SK-N-SH treated with all-trans-retinoic acid at 6 μM for 48 hours (cell line): ENCODE results near the gene SOHLH1.

Experiments used
- ATAC-seq: fragments of 200-7000 bp; cut with Tn5 transposase; 3 replicates; pipeline ENCODE4 v1.9.1; 2020; ENCODE audit warnings: mild to moderate bottlenecking, moderate library complexity
- ARNTL ChIP-seq: fragments of 450-650 bp; formaldehyde crosslinking; IDR thresholded peaks from 2 replicates; pipeline ENCODE4 v1.5.0; 2020; ENCODE audit warnings: low read depth, mild to moderate bottlenecking, moderate library complexity, borderline replicate concordance
- BACH2 ChIP-seq: fragments of 250-450 bp; sonication (Bioruptor Pico); IDR thresholded peaks from 2 replicates; pipeline ENCODE4 v1.9.0; 2021; ENCODE audit warnings: mild to moderate bottlenecking, borderline replicate concordance
- CSDC2 ChIP-seq: fragments of 250-450 bp; sonication (Bioruptor Pico); IDR thresholded peaks from 2 replicates; pipeline ENCODE4 v1.5.0; 2020; ENCODE audit warnings: mild to moderate bottlenecking, moderate library complexity
- ESRRG ChIP-seq: fragments of 250-450 bp; sonication (Bioruptor Pico); IDR thresholded peaks from 2 replicates; pipeline ENCODE4 v1.6.1; 2021; ENCODE audit warnings: mild to moderate bottlenecking
- GLIS3 ChIP-seq: fragments of 250-450 bp; sonication (Bioruptor Pico); IDR thresholded peaks from 2 replicates; pipeline ENCODE4 v1.5.0; 2020; ENCODE audit warnings: mild to moderate bottlenecking, moderate library complexity
- ISL1 ChIP-seq: fragments of 250-450 bp; sonication (Bioruptor Pico); IDR thresholded peaks from 2 replicates; pipeline ENCODE4 v2.1.2; 2022; ENCODE audit warnings: mild to moderate bottlenecking, moderate library complexity
- OSR1 ChIP-seq: fragments of 250-450 bp; sonication (Bioruptor Pico); IDR thresholded peaks from 2 replicates; pipeline ENCODE4 v1.8.0; 2022; ENCODE audit warnings: moderate library complexity, mild to moderate bottlenecking, inconsistent platforms
- RARB ChIP-seq: fragments of 250-450 bp; sonication (Bioruptor Pico); IDR thresholded peaks from 2 replicates; pipeline ENCODE4 v1.8.0; 2021; ENCODE audit warnings: mild to moderate bottlenecking, moderate library complexity
- SNAI2 ChIP-seq: fragments of 250-450 bp; sonication (Bioruptor Pico); IDR thresholded peaks from 2 replicates; pipeline ENCODE4 v1.5.0; 2020; ENCODE audit warnings: mild to moderate bottlenecking, moderate library complexity
- TCF4 ChIP-seq: fragments of 250-450 bp; sonication (Bioruptor Pico); IDR thresholded peaks from 2 replicates; pipeline ENCODE4 v1.8.0; 2021; ENCODE audit warnings: mild to moderate bottlenecking, moderate library complexity, borderline replicate concordance
- TOX ChIP-seq: fragments of 250-450 bp; sonication (Bioruptor Pico); IDR thresholded peaks from 2 replicates; pipeline ENCODE4 v1.8.0; 2021; ENCODE audit warnings: mild to moderate bottlenecking, moderate library complexity, borderline replicate concordance
- ZFP3 ChIP-seq: fragments of 250-450 bp; sonication (Bioruptor Pico); IDR thresholded peaks from 2 replicates; pipeline ENCODE4 v1.5.0; 2020; ENCODE audit warnings: mild to moderate bottlenecking, moderate library complexity
- ZFP30 ChIP-seq: fragments of 450-650 bp; formaldehyde crosslinking; IDR thresholded peaks from 2 replicates; pipeline ENCODE4 v1.5.0; 2022; ENCODE audit warnings: mild to moderate bottlenecking, moderate library complexity
- ZNF565 ChIP-seq: fragments of 450-650 bp; formaldehyde crosslinking; conservative IDR thresholded peaks from 2 replicates; pipeline ENCODE4 v1.5.0; 2020; ENCODE audit warnings: low read depth, mild to moderate bottlenecking, moderate library complexity
- ZNF70 ChIP-seq: fragments of 450-650 bp; formaldehyde crosslinking; IDR thresholded peaks from 2 replicates; pipeline ENCODE4 v1.5.0; 2020; ENCODE audit warnings: mild to moderate bottlenecking, moderate library complexity
- ZNF8 ChIP-seq: fragments of 450-650 bp; formaldehyde crosslinking; IDR thresholded peaks from 2 replicates; pipeline ENCODE4 v1.5.0; 2020; ENCODE audit warnings: mild to moderate bottlenecking, moderate library complexity
- TF ChIP-seq, protein P1 (sequence below): fragments of 250-450 bp; sonication (Bioruptor Pico); IDR thresholded peaks from 2 replicates; pipeline ENCODE4 v1.8.0; 2020; ENCODE audit warnings: mild to moderate bottlenecking, moderate library complexity, borderline replicate concordance
- TF ChIP-seq, protein P2 (sequence below): fragments of 250-450 bp; sonication (Bioruptor Pico); IDR thresholded peaks from 2 replicates; pipeline ENCODE4 v1.8.0; 2021; ENCODE audit warnings: low read depth, mild to moderate bottlenecking, moderate library complexity, borderline replicate concordance
- TF ChIP-seq, protein P3 (sequence below): fragments of 250-450 bp; sonication (Bioruptor Pico); IDR thresholded peaks from 2 replicates; pipeline ENCODE4 v1.5.1; 2020; ENCODE audit warnings: low read depth, mild to moderate bottlenecking, moderate library complexity
- TF ChIP-seq, protein P4 (sequence below): fragments of 250-450 bp; sonication (Bioruptor Pico); IDR thresholded peaks from 2 replicates; pipeline ENCODE4 v1.5.1; 2021; ENCODE audit warnings: mild to moderate bottlenecking, moderate library complexity

SOHLH1 gene

DNA sequence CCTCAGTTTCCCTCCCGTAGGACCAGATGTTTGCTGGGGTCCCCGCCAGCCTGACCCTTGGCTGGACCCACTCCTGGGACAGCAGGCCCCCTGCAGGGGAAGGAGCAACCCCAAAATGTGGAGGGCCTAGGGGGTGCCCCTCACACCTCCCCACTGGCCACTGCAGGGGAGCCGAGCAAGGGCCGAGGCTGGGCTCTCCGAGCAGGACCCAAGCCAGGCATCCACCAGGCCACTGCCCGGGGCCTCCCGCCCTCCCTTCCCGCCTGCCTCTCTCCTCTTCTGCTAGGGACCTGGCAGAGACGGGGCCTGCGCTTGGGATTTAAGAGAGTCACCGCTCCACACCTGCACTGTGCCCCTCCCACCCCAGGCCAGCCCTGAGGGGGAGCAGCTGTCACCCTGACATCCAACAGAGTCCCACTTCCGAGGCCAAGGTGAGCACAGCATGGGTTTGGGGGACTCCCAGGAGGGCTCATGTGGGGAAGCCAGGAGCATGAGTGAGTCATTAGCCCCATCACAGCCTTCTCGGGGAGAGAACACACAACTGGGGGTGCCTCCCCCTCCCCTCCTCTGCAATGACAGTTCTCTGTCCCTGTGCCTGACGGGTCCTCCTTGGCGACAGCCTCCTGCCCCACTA lies 15.8 kb downstream of the SOHLH1 start:
- TF ChIP-seq OSR1 (no peak), BACH2 (CRISPR knock-in tag) (no peak)
- TF ChIP-seq, protein P1, sequence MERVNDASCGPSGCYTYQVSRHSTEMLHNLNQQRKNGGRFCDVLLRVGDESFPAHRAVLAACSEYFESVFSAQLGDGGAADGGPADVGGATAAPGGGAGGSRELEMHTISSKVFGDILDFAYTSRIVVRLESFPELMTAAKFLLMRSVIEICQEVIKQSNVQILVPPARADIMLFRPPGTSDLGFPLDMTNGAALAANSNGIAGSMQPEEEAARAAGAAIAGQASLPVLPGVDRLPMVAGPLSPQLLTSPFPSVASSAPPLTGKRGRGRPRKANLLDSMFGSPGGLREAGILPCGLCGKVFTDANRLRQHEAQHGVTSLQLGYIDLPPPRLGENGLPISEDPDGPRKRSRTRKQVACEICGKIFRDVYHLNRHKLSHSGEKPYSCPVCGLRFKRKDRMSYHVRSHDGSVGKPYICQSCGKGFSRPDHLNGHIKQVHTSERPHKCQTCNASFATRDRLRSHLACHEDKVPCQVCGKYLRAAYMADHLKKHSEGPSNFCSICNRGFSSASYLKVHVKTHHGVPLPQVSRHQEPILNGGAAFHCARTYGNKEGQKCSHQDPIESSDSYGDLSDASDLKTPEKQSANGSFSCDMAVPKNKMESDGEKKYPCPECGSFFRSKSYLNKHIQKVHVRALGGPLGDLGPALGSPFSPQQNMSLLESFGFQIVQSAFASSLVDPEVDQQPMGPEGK: no peak
- TF ChIP-seq, all 23 proteins: peak for 0
- ATAC-seq: no peak

DNA sequence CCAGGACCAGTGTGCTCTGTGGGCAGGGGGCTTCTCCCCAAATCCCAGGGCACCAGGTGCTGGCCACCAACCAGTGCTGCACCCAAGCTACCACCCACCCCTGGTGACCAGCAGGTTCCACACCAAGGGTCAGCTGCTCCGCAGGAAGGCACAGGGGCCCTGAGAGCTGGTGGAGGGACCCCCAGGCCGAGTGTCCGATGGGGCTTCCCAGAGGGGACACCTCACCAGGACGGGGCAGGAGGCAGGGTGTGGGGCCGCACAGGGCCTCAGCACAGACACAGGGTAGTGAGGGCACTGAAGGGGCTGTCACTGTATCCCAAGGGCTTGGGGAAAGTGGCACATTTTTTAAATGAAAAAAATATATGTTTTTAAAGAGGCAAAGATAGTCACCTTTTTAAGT lies 18.1 kb downstream of the SOHLH1 start:
- no peak for ATAC-seq
- TF ChIP-seq ZNF8 (CRISPR knock-in tag): no peak
- no peak for TF ChIP-seq GLIS3 (CRISPR knock-in tag)
- TF ChIP-seq, protein P2, sequence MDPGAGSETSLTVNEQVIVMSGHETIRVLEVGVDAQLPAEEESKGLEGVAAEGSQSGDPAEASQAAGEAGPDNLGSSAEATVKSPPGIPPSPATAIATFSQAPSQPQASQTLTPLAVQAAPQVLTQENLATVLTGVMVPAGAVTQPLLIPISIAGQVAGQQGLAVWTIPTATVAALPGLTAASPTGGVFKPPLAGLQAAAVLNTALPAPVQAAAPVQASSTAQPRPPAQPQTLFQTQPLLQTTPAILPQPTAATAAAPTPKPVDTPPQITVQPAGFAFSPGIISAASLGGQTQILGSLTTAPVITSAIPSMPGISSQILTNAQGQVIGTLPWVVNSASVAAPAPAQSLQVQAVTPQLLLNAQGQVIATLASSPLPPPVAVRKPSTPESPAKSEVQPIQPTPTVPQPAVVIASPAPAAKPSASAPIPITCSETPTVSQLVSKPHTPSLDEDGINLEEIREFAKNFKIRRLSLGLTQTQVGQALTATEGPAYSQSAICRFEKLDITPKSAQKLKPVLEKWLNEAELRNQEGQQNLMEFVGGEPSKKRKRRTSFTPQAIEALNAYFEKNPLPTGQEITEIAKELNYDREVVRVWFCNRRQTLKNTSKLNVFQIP (CRISPR knock-in tag): no peak

DNA sequence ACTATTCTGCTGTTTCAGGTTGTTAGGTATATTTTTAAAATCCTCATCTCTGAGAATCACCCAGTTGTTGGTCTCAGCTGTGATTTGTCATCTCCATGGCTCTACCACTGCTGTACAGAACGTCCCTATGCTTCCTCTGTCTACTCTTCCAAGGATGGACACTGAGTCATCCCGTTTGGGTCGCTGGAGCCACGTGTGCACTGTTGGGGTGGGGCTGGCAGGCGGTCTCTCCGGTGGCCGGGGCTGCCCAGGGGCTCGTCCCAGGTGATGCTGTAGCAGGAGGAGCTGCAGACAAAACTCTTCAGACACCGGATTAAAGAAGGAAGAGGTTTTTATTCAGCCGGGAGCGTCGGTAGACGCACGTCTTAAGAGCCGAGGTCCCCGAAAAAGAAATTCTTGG lies 19.2 kb downstream of the SOHLH1 start:
- no peak for TF ChIP-seq CSDC2 (CRISPR knock-in tag)
- TF ChIP-seq, protein P3, sequence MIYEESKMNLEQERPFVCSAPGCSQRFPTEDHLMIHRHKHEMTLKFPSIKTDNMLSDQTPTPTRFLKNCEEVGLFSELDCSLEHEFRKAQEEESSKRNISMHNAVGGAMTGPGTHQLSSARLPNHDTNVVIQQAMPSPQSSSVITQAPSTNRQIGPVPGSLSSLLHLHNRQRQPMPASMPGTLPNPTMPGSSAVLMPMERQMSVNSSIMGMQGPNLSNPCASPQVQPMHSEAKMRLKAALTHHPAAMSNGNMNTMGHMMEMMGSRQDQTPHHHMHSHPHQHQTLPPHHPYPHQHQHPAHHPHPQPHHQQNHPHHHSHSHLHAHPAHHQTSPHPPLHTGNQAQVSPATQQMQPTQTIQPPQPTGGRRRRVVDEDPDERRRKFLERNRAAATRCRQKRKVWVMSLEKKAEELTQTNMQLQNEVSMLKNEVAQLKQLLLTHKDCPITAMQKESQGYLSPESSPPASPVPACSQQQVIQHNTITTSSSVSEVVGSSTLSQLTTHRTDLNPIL (CRISPR knock-in tag): no peak
- TF ChIP-seq ZNF70: no peak
- TF ChIP-seq ZNF565: no peak
- no peak for TF ChIP-seq ZFP3 (CRISPR knock-in tag)
- TF ChIP-seq TCF4 (CRISPR knock-in tag): no peak
- TF ChIP-seq BACH2 (CRISPR knock-in tag): no peak
- TF ChIP-seq ZFP30 (CRISPR knock-in tag): no peak
- no peak for TF ChIP-seq ESRRG (CRISPR knock-in tag)
- no peak for TF ChIP-seq ARNTL (CRISPR knock-in tag)
- no peak for TF ChIP-seq RARB (CRISPR knock-in tag)
- TF ChIP-seq GLIS3 (CRISPR knock-in tag): no peak
- TF ChIP-seq OSR1: no peak
- TF ChIP-seq, protein P4, sequence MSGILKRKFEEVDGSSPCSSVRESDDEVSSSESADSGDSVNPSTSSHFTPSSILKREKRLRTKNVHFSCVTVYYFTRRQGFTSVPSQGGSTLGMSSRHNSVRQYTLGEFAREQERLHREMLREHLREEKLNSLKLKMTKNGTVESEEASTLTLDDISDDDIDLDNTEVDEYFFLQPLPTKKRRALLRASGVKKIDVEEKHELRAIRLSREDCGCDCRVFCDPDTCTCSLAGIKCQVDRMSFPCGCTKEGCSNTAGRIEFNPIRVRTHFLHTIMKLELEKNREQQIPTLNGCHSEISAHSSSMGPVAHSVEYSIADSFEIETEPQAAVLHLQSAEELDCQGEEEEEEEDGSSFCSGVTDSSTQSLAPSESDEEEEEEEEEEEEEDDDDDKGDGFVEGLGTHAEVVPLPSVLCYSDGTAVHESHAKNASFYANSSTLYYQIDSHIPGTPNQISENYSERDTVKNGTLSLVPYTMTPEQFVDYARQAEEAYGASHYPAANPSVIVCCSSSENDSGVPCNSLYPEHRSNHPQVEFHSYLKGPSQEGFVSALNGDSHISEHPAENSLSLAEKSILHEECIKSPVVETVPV: no peak
- TF ChIP-seq SNAI2 (CRISPR knock-in tag): no peak
- TF ChIP-seq, protein P1: no peak
- no peak for TF ChIP-seq ISL1 (CRISPR knock-in tag)
- TF ChIP-seq ZNF8 (CRISPR knock-in tag): no peak
- ATAC-seq: no peak

DNA sequence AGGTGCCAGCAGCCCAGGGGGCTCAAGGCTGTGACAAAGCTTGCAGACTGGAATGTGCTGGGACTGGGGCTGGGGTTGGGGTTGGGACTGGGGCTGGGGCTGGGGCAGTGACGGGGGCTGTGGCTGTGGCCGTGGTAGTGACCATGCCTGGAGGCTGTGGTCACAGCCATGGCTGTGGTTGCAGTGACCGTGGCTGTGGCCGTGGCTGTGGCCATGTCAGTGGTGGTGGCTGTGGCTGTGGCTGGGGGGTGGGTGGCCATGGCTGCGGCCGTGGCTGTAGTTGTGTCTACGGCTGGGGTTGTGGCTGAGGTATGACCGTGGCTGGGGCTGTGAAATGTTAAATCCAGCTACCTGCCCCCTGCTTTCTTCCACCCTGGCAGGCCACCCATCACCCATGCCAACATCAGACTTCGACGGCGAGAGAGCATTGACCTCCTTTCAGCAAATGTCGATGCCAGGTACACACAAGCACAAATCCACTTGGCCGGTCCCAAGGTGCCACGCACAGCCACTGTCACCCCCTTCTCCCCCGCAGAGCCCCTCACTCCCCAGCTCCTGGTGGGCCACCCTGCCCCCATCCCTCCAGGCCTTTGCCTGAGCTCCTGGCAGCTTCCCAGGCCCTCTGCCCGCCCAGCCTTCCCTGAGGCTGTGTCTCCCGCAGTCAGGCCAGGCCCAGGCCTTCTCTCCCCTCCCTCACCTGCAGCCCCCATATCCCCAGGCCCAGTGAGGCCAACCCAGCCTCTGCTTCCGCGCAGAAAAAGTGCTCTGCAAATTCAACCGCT lies 20.9 kb downstream of the SOHLH1 start:
- no peak for ATAC-seq
- TF ChIP-seq GLIS3 (CRISPR knock-in tag) (no peak), CSDC2 (CRISPR knock-in tag) (no peak), ISL1 (CRISPR knock-in tag) (no peak), TOX (no peak), TCF4 (CRISPR knock-in tag) (no peak), ESRRG (CRISPR knock-in tag) (no peak), OSR1 (no peak), ZNF70 (no peak)
- TF ChIP-seq, protein P3 (CRISPR knock-in tag): no peak
- TF ChIP-seq, protein P2 (CRISPR knock-in tag): no peak
